Loucy (cell line): ENCODE measurements around the gene AARSD1.

Experiments used
- CTCF ChIP-seq: fragments of 200-600 bp; sonication (generic); conservative IDR thresholded peaks from 2 replicates; pipeline ENCODE4 v1.5.1; 2014; ENCODE audit warnings: mild to moderate bottlenecking, antibody characterized with exemption, low read length
- EZH2phosphoT487 ChIP-seq: fragments of 200-600 bp; IDR thresholded peaks from 2 replicates; pipeline ENCODE4 v1.6.1; 2018; ENCODE audit warnings: antibody characterized with exemption, mild to moderate bottlenecking, moderate library complexity, borderline replicate concordance

DNA sequence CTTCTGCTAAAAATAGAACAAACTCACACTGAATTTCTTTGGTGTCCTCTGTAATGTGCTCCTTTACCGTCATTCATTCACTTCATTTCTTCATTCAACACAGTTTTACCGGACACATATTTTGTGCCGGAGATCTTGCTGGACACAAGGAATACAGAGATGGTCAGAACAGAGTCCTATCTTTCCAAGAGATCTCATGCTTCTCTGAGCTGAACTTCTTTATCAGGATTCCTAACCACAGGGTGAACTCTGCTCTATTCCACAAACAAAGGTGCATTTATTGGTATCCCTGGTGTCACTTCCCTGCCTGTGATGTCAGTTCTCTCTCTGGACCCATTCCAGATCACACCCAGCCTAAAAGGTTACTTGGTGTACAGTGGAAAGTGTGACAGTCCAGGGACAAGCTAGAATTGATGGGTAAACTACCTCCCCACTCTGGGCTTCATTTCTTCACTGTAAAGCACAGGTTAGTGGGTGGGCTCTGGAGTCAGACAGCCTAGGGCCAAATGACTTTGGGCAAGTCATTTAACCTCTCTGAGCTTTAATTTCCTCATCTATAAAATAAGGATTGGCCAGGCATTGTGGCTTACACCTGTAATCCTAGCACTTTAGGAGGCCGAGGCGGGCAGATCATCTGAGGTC lies 46.5 kb upstream of the AARSD1 start:
- no peak for TF ChIP-seq CTCF
- no peak for TF ChIP-seq EZH2phosphoT487
